RWPE1 (cell line): Measurements from ENCODE around the gene SPATA6L.

Experiments
- CTCF ChIA-PET: fragments of 350-600 bp; sonication (Branson Sonifier 250); formaldehyde crosslinking; extraction: SDS; loops from one replicate; lab custom pipeline; 2021; lab: Yijun Ruan, JAX
- POLR2A ChIA-PET: fragments of 400-600 bp; formaldehyde crosslinking; extraction: SDS; loops from one replicate; lab custom pipeline; 2020; ENCODE audit warnings: antibody characterized with exemption; ENCODE audit not compliant: low non-redundant PET; lab: Yijun Ruan, JAX
- DNase-seq: peaks from one replicate; pipeline ENCODE4 v3.0.0; 2012; ENCODE audit warnings: low spot score
- H3K27ac ChIP-seq: fragments of 450-650 bp; 2 replicates; pipeline ENCODE4 v1.5.1; 2017
- TF ChIP-seq, protein P1 (sequence below): fragments of 450-650 bp; conservative IDR thresholded peaks from 2 replicates; pipeline ENCODE4 v1.5.1; 2017; ENCODE audit warnings: low read depth, mild to moderate bottlenecking

The SPATA6L gene

DNA sequence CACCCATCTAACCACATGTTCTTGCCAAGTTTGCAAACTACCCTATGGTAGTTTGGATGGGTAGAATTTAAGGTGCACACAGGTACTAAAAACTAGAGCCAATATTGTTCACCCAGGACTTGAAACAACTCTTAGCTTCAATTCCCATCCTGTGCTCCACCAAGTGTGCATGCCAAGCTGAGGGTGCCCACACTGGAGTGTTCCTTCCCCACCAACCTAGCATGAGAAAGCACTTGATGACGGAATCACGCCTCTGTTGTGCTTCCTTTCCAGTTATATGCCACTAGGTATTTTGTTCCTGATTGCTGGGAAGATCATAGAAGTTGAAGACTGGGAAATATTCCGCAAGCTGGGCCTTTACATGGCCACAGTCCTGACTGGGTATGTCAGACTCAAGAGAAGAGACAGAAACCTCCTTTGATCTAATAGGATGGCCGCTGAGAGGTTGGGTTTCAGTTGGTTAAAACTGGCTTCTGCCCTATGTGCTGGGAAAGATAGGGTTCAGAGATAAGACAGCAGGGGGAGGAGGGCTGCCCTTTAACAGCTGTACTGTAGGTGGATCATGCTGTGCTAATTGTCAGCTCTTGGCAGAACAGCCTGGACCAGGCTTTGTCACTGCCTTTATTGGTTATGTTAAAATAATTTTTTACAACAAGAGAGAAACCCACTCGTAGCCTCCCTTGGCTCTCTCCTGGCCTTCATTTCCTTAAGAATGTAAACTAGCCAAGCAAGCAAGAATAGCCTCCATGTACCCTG, 92.5 kb downstream of the SPATA6L start:
- no peak overlapping the region for H3K27ac ChIP-seq
- TF ChIP-seq, protein P1, sequence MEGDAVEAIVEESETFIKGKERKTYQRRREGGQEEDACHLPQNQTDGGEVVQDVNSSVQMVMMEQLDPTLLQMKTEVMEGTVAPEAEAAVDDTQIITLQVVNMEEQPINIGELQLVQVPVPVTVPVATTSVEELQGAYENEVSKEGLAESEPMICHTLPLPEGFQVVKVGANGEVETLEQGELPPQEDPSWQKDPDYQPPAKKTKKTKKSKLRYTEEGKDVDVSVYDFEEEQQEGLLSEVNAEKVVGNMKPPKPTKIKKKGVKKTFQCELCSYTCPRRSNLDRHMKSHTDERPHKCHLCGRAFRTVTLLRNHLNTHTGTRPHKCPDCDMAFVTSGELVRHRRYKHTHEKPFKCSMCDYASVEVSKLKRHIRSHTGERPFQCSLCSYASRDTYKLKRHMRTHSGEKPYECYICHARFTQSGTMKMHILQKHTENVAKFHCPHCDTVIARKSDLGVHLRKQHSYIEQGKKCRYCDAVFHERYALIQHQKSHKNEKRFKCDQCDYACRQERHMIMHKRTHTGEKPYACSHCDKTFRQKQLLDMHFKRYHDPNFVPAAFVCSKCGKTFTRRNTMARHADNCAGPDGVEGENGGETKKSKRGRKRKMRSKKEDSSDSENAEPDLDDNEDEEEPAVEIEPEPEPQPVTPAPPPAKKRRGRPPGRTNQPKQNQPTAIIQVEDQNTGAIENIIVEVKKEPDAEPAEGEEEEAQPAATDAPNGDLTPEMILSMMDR = no peak
- no peak for DNase-seq
- ChIA-PET CTCF (interaction anchor here (0.6 kb wide), 1 partner anchor 148 kb away, joined by 3 read pairs; no protein-coding TSS in a partner anchor), POLR2A (no interaction called here)

DNA sequence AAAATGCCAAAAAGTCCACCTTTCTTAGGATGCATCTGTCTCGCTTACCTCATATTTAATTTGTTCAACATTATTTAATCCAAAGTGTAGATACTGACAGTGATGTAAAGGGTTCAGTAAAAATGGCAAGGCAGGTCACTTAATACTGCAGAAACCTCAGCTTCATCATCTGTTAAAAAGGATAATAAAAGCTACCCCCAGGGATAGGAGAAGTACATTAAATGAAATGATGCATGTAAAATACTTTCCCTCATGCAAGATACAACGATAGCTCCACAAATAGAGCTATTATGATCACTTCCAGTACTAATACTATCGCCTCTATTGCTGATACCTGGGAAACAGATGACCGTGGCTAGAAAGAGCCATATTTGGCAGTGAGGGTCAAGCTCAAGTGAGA, 93.1 kb downstream of the SPATA6L start:
- no peak overlapping the region for H3K27ac ChIP-seq
- DNase-seq = no peak
- CTCF ChIA-PET = interaction anchor here (0.6 kb wide), 1 partner anchor 148 kb away, joined by 3 read pairs; no protein-coding TSS in a partner anchor
- TF ChIP-seq, protein P1 = no peak
- POLR2A ChIA-PET = no interaction called here

DNA sequence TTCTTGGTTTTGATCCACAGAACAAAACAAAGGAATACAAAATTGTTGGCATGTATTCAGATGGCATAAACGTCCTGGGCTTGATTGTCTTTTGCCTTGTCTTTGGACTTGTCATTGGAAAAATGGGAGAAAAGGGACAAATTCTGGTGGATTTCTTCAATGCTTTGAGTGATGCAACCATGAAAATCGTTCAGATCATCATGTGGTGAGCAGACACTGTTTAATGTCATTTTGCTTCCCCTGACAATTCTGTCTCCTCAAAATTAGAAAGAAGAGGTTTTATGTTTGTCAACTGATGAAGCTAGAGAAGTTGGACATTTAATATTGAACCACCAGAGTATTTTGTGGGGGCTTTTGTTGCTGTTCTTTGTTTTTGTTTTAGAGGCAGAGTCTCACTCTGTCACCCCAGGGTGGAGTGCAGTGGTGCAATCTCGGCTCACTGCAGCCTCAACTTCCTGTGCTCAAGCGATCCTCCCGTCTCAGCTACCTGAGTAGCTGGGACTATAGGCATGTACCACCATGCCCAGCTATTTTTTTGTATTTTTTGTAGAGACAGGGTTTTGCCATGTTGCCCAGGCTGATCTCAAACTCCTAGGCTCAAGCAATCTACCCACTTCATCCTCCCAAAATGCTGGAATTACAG, 94.0 kb downstream of the SPATA6L start:
- CTCF ChIA-PET = no interaction called here
- H3K27ac ChIP-seq = no peak overlapping the region
- TF ChIP-seq, protein P1 = no peak
- DNase-seq = no peak
- POLR2A ChIA-PET = no interaction called here

DNA sequence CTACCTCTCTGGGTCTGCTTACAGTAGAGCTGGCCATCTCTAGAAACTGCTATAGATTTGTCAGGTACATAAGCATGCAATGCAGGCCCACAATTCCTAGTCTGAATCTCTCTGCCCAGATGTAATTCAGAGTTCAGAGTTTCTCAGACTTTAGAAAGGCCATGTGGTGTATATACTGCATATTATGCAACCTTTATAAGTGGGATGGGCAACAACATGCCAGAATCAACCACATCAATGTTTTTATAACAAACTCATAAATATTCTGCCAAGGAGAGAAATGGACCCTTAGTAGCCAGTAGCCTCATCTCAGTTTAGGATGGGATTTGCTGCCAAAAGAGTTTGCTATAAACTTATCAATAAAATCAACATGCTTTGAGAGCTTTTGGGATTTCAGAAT, 97.2 kb downstream of the SPATA6L start:
- H3K27ac ChIP-seq = no peak overlapping the region
- DNase-seq = no peak
- POLR2A ChIA-PET = no interaction called here
- CTCF ChIA-PET = no interaction called here
- TF ChIP-seq, protein P1 = no peak

DNA sequence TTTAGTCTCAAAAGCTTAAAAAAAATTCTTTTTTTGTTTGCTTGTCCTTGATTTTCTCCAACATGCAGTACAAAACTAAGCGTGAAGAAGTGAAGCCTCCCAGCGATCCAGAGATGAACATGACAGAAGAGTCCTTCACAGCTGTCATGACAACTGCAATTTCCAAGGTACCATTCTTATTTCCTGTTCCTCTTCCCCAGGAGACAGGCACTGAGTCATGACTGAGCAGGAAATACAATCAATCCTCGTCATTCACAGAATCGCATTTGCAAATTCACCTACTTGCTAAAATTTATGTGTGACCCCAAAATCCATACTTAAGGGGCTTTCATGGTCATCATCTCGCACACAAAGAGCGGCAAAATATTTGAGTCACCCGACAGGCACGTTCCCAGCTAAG, 98.7 kb downstream of the SPATA6L start:
- TF ChIP-seq, protein P1 = no peak

DNA sequence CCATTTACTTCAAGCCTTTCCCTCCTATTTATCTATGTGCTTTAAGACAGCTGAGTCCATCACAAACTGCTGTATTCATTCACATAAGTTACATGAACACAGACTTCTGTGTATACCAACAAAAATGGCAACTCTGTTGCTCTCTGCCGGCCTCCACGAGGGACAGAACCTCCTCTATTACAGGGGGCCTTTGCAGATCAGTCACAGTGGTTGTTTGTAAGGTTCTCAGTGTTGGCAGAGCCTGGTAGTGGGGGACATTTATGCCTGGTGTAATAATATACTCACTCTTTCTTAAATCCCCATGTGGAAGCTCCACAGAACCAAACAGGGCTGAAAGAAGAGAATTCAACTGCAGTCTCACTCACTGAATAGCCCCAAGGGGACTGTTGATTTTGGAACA, 99.5 kb downstream of the SPATA6L start:
- POLR2A ChIA-PET = no interaction called here
- TF ChIP-seq, protein P1 = no peak
- CTCF ChIA-PET = interaction anchor here (0.6 kb wide), 1 partner anchor 19 kb away, joined by 5 read pairs; no protein-coding TSS in a partner anchor

More for the DNA sequence above, 98.7 kb downstream of the SPATA6L start:
- H3K27ac ChIP-seq = no peak overlapping the region
- CTCF ChIA-PET = no interaction called here
- POLR2A ChIA-PET = no interaction called here
- no peak for DNase-seq

More for the DNA sequence above, 99.5 kb downstream of the SPATA6L start:
- no peak for DNase-seq
- no peak overlapping the region for H3K27ac ChIP-seq
